ENCODE measurements around the gene C1QA. TPM values are rescaled to one million over a fixed set of nuclear protein-coding genes. Genes with fewer than 3 reads are reported as not detected.
"Not testable (repeated sequence)": the region's sequence is repeated elsewhere in the genome, so short reads cannot be mapped to it uniquely, and the experiment has no call there.

The C1QA gene
- total RNA-seq, 1 donor from 2014 or later, result 164 TPM

- DNase-seq (ENCODE audit: low spot score), result peak; percentile 60
Observed at GRCh38 chr1:22673486-22674409, 37.3 kb downstream of the C1QA start.

GRCh38 chr1:22674410-22674749 lies 38.0 kb downstream of the C1QA start:
- DNase-seq (ENCODE audit: low spot score), result no peak

GRCh38 chr1:22676151-22676550 lies 39.7 kb downstream of the C1QA start:
- not testable (repeated sequence) for DNase-seq (ENCODE audit: low spot score)

GRCh38 chr1:22676916-22677583 lies 40.6 kb downstream of the C1QA start:
- DNase-seq (ENCODE audit: low spot score), result no peak

GRCh38 chr1:22677931-22678896 lies 41.8 kb downstream of the C1QA start:
- no peak for DNase-seq (ENCODE audit: low spot score)

GRCh38 chr1:22680726-22681125 lies 44.3 kb downstream of the C1QA start:
- no peak for DNase-seq (ENCODE audit: low spot score)

- no peak for DNase-seq (ENCODE audit: low spot score)
Observed at GRCh38 chr1:22681556-22682276, 45.3 kb downstream of the C1QA start.

GRCh38 chr1:22683547-22683946 lies 47.1 kb downstream of the C1QA start:
- DNase-seq (ENCODE audit: low spot score), result no peak

GRCh38 chr1:22685591-22686059 lies 49.2 kb downstream of the C1QA start:
- DNase-seq (ENCODE audit: low spot score), result no peak

- DNase-seq (ENCODE audit: low spot score), result no peak
Observed at GRCh38 chr1:22687191-22687590, 50.8 kb downstream of the C1QA start.

- DNase-seq (ENCODE audit: low spot score), result no peak
Observed at GRCh38 chr1:22688466-22688865, 52.0 kb downstream of the C1QA start.

Other genes with a start within 250 kb of the C1QA start
- 32.1 TPM for gene ZBTB40, start 184.8 kb upstream of the C1QA start, total RNA-seq
- gene EPHA8, start 73.1 kb upstream of the C1QA start, total RNA-seq, result not detected
- 217 TPM for gene C1QC, start 7.0 kb downstream of the C1QA start, total RNA-seq
- 190 TPM for gene C1QB, start 16.6 kb downstream of the C1QA start, total RNA-seq
- gene EPHB2, start 74.2 kb downstream of the C1QA start, total RNA-seq, result 3.7 TPM